ENCODE data around the gene DSCAM. TPM values are rescaled to one million over a fixed set of nuclear protein-coding genes. Genes with fewer than 3 reads are reported as not detected.

DSCAM gene
- polyA plus RNA-seq, 3 donors = not detected

DNA sequence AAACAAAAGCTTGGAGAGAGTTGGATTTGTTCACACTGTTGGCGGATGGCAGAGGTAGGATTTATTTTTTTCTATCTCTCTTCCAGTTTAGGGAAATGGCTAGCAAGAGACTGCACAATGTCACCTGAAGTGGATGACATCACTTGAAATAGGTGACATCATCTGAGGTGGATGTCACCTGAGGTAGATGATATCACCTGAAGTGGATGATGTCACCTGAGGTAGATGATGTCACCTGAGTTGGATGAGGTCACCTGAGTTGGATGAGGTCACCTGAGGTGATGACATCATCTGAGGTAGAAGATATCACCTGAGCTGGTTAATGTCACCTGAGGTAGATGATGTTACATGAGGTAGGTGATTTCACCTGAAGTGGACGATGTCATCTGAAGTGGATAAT lies 413.4 kb downstream of the DSCAM start:
- TF ChIP-seq, protein P1, sequence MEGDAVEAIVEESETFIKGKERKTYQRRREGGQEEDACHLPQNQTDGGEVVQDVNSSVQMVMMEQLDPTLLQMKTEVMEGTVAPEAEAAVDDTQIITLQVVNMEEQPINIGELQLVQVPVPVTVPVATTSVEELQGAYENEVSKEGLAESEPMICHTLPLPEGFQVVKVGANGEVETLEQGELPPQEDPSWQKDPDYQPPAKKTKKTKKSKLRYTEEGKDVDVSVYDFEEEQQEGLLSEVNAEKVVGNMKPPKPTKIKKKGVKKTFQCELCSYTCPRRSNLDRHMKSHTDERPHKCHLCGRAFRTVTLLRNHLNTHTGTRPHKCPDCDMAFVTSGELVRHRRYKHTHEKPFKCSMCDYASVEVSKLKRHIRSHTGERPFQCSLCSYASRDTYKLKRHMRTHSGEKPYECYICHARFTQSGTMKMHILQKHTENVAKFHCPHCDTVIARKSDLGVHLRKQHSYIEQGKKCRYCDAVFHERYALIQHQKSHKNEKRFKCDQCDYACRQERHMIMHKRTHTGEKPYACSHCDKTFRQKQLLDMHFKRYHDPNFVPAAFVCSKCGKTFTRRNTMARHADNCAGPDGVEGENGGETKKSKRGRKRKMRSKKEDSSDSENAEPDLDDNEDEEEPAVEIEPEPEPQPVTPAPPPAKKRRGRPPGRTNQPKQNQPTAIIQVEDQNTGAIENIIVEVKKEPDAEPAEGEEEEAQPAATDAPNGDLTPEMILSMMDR (IDR thresholded peaks at IDR 0.05) = no peak
- Mint-ChIP-seq H3K4me1 (no peaks in the 10 kb centered on the region), H3K27me3 (ENCODE audit: low read depth in 3 of 3) (peaks cover 0 to 2% (median 1%) of the 10 kb centered on the region in 3 donors), H3K4me3 (no peak overlapping the region), H3K27ac (no peak overlapping the region), H3K9me3 (peaks cover 0 to 14% (median 10%) of the 10 kb centered on the region in 7 donors), H3K36me3 (no peaks in the 10 kb centered on the region)
- Histone ChIP-seq H3K36me3 (replicated peaks in 1 of 2; ENCODE audit: control insufficient read depth in 1 of 2, insufficient read depth in 2 of 2, low read length in 2 of 2) (no peaks in the 10 kb centered on the region), H3K4me1 (ENCODE audit: control insufficient read depth in 1 of 2, insufficient read depth in 2 of 2, low read length in 2 of 2) (no peaks in the 10 kb centered on the region), H3K27me3 (ENCODE audit: control insufficient read depth in 2 of 2, insufficient read depth in 2 of 2, low read length in 2 of 2) (no peaks in the 10 kb centered on the region), H2AFZ (ENCODE audit: insufficient read depth, low read depth, low read length, poor library complexity, severe bottlenecking) (no peak overlapping the region), H3K4me3 (replicated peaks in 1 of 3; ENCODE audit: low read depth in 2 of 3, low read length in 3 of 3) (no peak overlapping the region), H3K9ac (ENCODE audit: insufficient read depth, low read length, poor library complexity, severe bottlenecking) (no peak overlapping the region), H3K27ac (ENCODE audit: low read depth in 1 of 2, low read length in 2 of 2) (no peak overlapping the region), H3K4me2 (replicated peaks; ENCODE audit: extremely low read depth, low read length, poor library complexity, severe bottlenecking) (no peak overlapping the region), H3K9me3 (replicated peaks in 1 of 2; ENCODE audit: control insufficient read depth in 1 of 2, insufficient read depth in 1 of 2, low read length in 2 of 2) (peaks cover 3 to 4% of the 10 kb centered on the region in 2 donors), H4K20me1 (ENCODE audit: insufficient read depth, low read length) (no peaks in the 10 kb centered on the region), H3K79me2 (ENCODE audit: insufficient read depth, low read length) (no peaks in the 10 kb centered on the region)
- intact Hi-C loops (cut with micrococcal nuclease) = no loop called here
- WGBS (ENCODE audit: insufficient coverage) = 100% methylated on average over 1 of the region's 2 CpGs
- no peak for DNase-seq

DNA sequence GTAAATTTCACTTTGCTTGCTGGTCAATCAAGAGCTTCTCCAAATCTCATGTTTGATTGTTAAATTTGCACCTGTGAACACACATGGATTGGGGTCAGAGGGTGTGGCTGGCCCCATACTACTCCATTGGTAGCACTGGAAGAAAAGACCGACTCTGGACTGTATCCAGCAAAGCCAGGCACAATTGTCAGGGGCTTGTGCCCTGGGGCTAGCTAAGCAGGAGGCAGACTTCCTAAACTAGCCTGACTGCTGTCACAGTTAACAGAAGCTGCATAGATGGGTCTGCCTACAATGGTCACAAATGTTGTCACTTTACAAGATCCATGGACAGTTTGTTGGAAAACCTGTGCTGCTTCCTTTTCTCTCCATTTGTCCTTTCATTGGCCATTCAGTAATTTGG lies 421.0 kb downstream of the DSCAM start:
- Mint-ChIP-seq H3K4me1 (no peaks in the 10 kb centered on the region), H3K36me3 (no peaks in the 10 kb centered on the region), H3K27ac (no peak overlapping the region), H3K9me3 (peaks cover 0 to 6% (median 3%) of the 10 kb centered on the region in 7 donors), H3K4me3 (no peak overlapping the region), H3K27me3 (ENCODE audit: low read depth in 3 of 3) (peaks cover 0 to 2% (median 1%) of the 10 kb centered on the region in 3 donors)
- Histone ChIP-seq H3K79me2 (ENCODE audit: insufficient read depth, low read length) (no peaks in the 10 kb centered on the region), H3K27ac (ENCODE audit: low read depth in 1 of 2, low read length in 2 of 2) (no peak overlapping the region), H3K4me3 (replicated peaks in 1 of 3; ENCODE audit: low read depth in 2 of 3, low read length in 3 of 3) (no peak overlapping the region), H3K9me3 (replicated peaks in 1 of 2; ENCODE audit: control insufficient read depth in 1 of 2, insufficient read depth in 1 of 2, low read length in 2 of 2) (peaks cover 3 to 4% of the 10 kb centered on the region in 2 donors), H3K36me3 (replicated peaks in 1 of 2; ENCODE audit: control insufficient read depth in 1 of 2, insufficient read depth in 2 of 2, low read length in 2 of 2) (no peaks in the 10 kb centered on the region), H3K4me1 (ENCODE audit: control insufficient read depth in 1 of 2, insufficient read depth in 2 of 2, low read length in 2 of 2) (no peaks in the 10 kb centered on the region), H3K9ac (ENCODE audit: insufficient read depth, low read length, poor library complexity, severe bottlenecking) (no peak overlapping the region), H3K27me3 (ENCODE audit: control insufficient read depth in 2 of 2, insufficient read depth in 2 of 2, low read length in 2 of 2) (no peaks in the 10 kb centered on the region), H2AFZ (ENCODE audit: insufficient read depth, low read depth, low read length, poor library complexity, severe bottlenecking) (no peak overlapping the region), H3K4me2 (replicated peaks; ENCODE audit: extremely low read depth, low read length, poor library complexity, severe bottlenecking) (no peak overlapping the region), H4K20me1 (ENCODE audit: insufficient read depth, low read length) (no peaks in the 10 kb centered on the region)
- no peak for DNase-seq
- intact Hi-C loops (cut with micrococcal nuclease) = no loop called here
- TF ChIP-seq, protein P1 (IDR thresholded peaks at IDR 0.05) = no peak
- 90% methylated on average over 1 of the region's 1 CpG for WGBS (ENCODE audit: insufficient coverage)
